SK-N-SH treated with all-trans-retinoic acid at 6 μM for 48 hours (cell line): Measurements from ENCODE around the gene MEG3.

Experiments
- ARNTL ChIP-seq: fragments of 450-650 bp; formaldehyde crosslinking; IDR thresholded peaks from 2 replicates; pipeline ENCODE4 v1.5.0; 2020; ENCODE audit warnings: low read depth, mild to moderate bottlenecking, moderate library complexity, borderline replicate concordance
- BACH2 ChIP-seq: fragments of 250-450 bp; sonication (Bioruptor Pico); IDR thresholded peaks from 2 replicates; pipeline ENCODE4 v1.9.0; 2021; ENCODE audit warnings: mild to moderate bottlenecking, borderline replicate concordance
- CSDC2 ChIP-seq: fragments of 250-450 bp; sonication (Bioruptor Pico); IDR thresholded peaks from 2 replicates; pipeline ENCODE4 v1.5.0; 2020; ENCODE audit warnings: mild to moderate bottlenecking, moderate library complexity
- CSRNP3 ChIP-seq: fragments of 250-450 bp; sonication (Bioruptor Pico); IDR thresholded peaks from 2 replicates; pipeline ENCODE4 v1.5.1; 2021; ENCODE audit warnings: mild to moderate bottlenecking, moderate library complexity
- ESRRG ChIP-seq: fragments of 250-450 bp; sonication (Bioruptor Pico); IDR thresholded peaks from 2 replicates; pipeline ENCODE4 v1.6.1; 2021; ENCODE audit warnings: mild to moderate bottlenecking
- PATZ1 ChIP-seq: fragments of 250-450 bp; sonication (Bioruptor Pico); IDR thresholded peaks from 2 replicates; pipeline ENCODE4 v1.8.0; 2020; ENCODE audit warnings: mild to moderate bottlenecking, moderate library complexity, borderline replicate concordance
- POU6F1 ChIP-seq: fragments of 250-450 bp; sonication (Bioruptor Pico); IDR thresholded peaks from 2 replicates; pipeline ENCODE4 v1.8.0; 2021; ENCODE audit warnings: low read depth, mild to moderate bottlenecking, moderate library complexity, borderline replicate concordance
- RARB ChIP-seq: fragments of 250-450 bp; sonication (Bioruptor Pico); IDR thresholded peaks from 2 replicates; pipeline ENCODE4 v1.8.0; 2021; ENCODE audit warnings: mild to moderate bottlenecking, moderate library complexity
- SNAI2 ChIP-seq: fragments of 250-450 bp; sonication (Bioruptor Pico); IDR thresholded peaks from 2 replicates; pipeline ENCODE4 v1.5.0; 2020; ENCODE audit warnings: mild to moderate bottlenecking, moderate library complexity
- TOX ChIP-seq: fragments of 250-450 bp; sonication (Bioruptor Pico); IDR thresholded peaks from 2 replicates; pipeline ENCODE4 v1.8.0; 2021; ENCODE audit warnings: mild to moderate bottlenecking, moderate library complexity, borderline replicate concordance
- ZC3H10 ChIP-seq: fragments of 250-450 bp; sonication (Bioruptor Pico); IDR thresholded peaks from 2 replicates; pipeline ENCODE4 v1.5.1; 2021; ENCODE audit warnings: mild to moderate bottlenecking, moderate library complexity
- ZFP3 ChIP-seq: fragments of 250-450 bp; sonication (Bioruptor Pico); IDR thresholded peaks from 2 replicates; pipeline ENCODE4 v1.5.0; 2020; ENCODE audit warnings: mild to moderate bottlenecking, moderate library complexity
- ZNF70 ChIP-seq: fragments of 450-650 bp; formaldehyde crosslinking; IDR thresholded peaks from 2 replicates; pipeline ENCODE4 v1.5.0; 2020; ENCODE audit warnings: mild to moderate bottlenecking, moderate library complexity

GRCh38 chr14:100841066-100841760, 15.3 kb downstream of the MEG3 start:
- no peak for TF ChIP-seq BACH2 (CRISPR knock-in tag)
- no peak for TF ChIP-seq POU6F1
- no peak for TF ChIP-seq ZC3H10
- TF ChIP-seq ESRRG (CRISPR knock-in tag) = no peak
- TF ChIP-seq PATZ1 (CRISPR knock-in tag) = no peak
- no peak for TF ChIP-seq CSRNP3 (CRISPR knock-in tag)
- no peak for TF ChIP-seq ZFP3 (CRISPR knock-in tag)
- TF ChIP-seq ZNF70 (CRISPR knock-in tag) = no peak
- TF ChIP-seq ARNTL (CRISPR knock-in tag) = no peak
- no peak for TF ChIP-seq TOX (CRISPR knock-in tag)
- no peak for TF ChIP-seq SNAI2 (CRISPR knock-in tag)
- TF ChIP-seq RARB = no peak
- no peak for TF ChIP-seq CSDC2 (CRISPR knock-in tag)
